ENCODE results near the gene BLMH.

Gene BLMH

DNA sequence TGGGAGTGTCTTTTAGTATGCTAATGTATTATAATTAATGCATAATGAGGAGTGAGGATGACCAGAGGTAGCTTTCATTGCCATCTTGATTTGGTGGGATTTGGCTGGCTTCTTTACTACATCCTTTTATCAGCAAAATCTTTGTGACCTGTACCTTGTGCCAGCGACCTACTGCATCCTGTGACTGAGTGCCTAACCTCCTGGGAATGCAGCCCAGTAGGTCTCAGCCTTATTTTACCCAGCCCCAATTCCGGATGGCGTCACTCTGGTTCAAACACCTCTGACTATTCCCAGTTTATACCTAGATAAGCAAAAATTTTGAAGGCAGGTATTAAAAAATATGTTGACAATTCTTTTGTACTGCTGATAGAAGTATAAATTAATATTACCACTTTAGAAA lies 10.5 kb upstream of the BLMH start:
- no peak for DNase-seq

DNA sequence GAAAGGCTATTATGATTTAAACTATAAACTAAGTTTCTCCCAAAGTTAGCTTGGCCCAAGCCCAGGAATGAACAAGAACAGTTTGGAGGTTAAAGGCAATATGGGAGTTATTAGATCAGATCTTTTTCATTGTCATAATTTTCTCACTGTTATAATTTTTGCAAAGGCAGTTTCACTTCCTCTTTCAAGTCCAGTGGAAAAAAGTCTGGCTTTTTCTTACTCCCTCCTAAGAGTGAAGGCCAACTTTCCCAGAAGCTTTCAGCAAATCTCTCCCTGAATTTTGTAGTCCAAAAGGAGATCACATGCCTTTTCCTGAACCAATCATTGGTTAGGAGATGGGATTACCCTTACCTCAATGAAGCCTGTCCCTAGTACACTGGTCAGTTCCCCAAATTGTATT lies 9.1 kb upstream of the BLMH start:
- no peak for DNase-seq

DNA sequence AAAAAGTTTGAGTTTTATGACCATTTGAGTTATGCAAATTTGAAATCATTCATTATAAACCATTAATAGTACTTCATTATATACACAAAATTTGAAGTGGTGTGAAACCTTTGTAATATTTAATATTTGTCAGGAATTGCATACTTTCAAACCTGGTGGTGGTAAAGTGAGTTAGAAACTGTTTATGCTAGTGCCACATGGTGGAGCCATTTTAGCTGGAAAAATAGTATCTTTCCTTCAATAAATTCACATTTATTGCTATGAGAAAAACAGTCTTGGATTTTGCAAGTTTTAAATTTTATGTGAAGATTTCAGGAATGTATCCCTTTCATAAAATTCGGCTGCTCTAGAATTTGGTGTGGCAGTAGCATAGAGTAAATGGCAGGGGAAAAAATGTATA lies 7.3 kb upstream of the BLMH start:
- DNase-seq, result no peak

DNA sequence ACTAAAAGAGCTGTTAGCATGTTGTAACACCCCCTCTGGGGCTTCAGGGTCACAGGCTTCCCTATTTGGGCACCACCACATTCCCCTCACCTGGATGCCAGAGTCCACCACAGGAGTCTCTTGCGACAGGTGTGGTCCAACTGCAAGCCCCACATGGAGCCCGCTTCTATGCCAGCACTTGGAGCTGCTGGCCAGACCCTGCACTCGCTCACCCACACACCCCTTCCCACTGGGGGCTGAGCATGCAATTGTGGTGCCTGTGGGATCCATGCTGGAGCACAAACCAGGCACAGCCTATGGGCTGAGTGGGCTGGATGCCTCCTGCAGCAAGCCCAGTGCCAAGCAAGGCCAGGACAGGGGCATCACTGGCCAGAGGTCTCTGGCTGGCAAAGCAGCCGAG lies 6.0 kb upstream of the BLMH start:
- no peak for DNase-seq

- DNase-seq, result no peak
These were observed 4.8 kb upstream of the BLMH start for GRCh38 chr17:30296499-30297080.

GRCh38 chr17:30292286-30292858 lies 628 bp upstream of the BLMH start:
- DNase-seq, result peak in 1 of 2 experiments; percentile 31

GRCh38 chr17:30290696-30291542 lies 825 bp downstream of the BLMH start:
- DNase-seq, result peak in 1 of 2 experiments; percentile 23

GRCh38 chr17:30290077-30290476 lies 1.7 kb downstream of the BLMH start:
- DNase-seq, result no peak

- no peak for DNase-seq
These were observed 12.6 kb downstream of the BLMH start for GRCh38 chr17:30279156-30279555.

- peak in 1 of 2 experiments; percentile 25 for DNase-seq
These were observed 13.7 kb downstream of the BLMH start for GRCh38 chr17:30278032-30278431.

DNA sequence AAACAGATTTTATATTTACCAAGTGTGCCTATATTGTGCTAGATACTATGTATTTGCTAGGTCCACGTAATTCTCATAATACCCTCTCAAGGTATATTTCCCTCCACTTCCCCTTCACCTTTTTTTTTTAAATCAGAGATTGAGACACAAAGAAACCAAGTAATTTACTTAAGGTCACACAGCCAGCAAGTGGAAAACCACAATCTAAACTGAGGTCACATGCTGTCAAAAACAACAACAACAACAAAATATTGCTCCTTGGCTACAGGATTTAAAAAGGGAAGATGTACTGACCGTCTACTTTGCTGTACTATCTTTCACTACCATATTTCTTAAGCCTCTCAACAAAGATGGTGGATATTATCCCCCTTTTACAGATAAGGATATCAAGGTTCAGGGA lies 15.8 kb downstream of the BLMH start:
- no peak for DNase-seq

DNA sequence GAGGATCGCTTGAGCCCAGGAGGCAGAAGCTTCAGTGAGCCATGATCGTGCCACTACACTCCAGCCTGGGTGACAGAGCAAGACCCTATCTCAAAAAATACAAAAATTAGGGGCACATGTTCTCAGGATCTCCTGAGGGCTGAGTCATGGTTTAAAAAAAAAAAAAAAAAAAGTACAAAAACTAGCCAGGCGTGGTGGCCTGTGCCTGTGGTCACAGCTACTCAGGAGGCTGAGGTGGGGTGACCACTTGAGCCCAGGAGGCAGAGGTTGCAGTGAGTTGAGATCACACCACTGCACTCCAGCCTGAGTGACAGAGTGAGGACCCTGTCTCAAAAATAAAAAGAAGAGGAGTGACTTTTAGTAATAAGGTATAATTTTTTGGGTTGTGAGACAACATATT lies 16.9 kb downstream of the BLMH start:
- no peak for DNase-seq

DNA sequence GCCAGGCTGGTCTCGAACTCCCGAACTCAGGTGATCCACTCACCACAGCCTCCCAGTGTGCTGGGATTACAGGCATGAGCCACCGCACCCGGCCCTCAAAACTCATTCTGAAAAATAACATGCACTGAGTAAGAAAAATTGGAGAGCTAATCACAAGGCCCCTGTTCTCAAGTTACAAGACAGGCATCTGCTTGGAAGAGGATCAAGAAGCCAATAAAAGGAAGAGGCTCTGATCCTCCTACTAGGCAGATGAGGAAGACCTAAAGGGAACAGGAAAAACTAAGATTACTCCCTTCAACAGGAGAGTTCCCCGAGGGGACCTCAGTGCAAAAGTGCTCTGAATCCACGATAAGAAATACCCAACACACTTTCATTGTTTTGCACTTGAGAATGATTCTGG lies 18.4 kb downstream of the BLMH start:
- DNase-seq, result no peak

DNA sequence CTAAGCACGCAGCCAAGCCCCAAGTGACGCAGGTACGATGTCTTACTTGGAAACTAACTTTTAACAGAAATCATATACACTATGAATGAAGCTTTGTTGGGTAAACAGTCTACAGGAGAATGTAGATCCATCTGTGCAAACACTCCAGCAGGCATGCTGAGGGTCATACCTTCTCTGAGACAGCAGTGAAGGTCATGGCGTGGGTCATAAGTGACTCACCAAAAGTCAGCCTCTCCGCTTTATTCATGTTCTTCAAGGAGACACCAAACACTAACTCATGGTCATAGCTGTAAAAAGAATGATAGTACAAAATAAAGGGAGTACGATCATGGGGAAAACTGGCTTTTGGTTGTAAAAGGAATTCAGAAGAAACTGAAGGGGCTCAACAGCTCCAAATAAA lies 20.6 kb downstream of the BLMH start:
- DNase-seq, result no peak

GRCh38 chr17:30267625-30268024 lies 24.1 kb downstream of the BLMH start:
- no peak for DNase-seq

- DNase-seq, result no peak
These were observed 28.0 kb downstream of the BLMH start for GRCh38 chr17:30263552-30264333.

DNA sequence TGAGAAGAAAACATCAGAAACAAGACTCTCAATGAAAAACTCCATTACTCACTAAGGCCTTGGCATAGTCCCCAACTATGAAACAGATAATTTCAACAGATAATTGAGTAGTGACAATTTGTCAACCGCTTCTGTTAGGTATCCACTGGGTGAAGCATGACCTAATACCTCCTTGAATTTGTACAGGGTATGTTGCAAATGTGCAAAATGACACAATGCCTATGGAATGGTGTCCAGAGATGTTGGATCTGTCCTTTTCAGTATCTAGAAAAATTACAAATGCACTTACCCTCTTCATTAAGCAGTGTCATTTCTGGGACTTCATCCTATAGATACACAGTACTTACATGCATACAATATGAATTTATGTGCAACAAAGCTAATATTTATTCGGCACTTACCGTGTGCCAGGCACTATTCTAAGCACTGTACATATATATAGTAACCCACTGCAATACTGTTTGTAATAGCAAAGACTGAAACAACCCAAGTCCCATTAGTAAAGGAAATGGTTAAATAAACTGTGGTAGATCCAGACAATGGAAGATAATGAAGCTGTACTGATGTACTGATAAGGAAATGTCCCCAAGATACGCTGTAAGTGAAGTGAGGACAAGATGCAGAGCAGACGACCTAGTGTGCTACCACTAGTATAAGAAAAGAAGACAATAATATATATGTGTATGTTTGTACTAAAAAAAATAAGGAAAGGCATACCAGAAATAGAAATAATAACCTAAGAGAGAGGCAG lies 34.8 kb downstream of the BLMH start:
- DNase-seq, result no peak

DNA sequence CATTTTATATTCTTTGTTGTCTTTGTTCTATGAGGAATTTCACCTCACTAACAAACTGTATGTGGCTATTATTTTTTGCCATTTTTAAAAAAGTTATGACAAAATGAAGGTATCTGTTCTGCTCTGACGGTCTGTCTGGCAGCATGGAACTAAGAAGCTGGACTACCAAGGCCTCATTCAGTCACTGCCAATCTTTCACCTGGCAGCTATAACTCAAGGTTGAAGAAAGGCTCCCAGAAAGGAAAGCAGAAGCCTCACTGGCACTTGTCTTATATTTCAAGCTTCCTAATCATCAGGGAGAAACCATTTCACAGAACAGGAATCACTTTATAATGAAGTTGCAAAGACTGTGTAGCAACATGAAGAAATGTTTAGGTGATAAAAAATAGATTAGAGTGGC lies 37.6 kb downstream of the BLMH start:
- DNase-seq, result no peak

DNA sequence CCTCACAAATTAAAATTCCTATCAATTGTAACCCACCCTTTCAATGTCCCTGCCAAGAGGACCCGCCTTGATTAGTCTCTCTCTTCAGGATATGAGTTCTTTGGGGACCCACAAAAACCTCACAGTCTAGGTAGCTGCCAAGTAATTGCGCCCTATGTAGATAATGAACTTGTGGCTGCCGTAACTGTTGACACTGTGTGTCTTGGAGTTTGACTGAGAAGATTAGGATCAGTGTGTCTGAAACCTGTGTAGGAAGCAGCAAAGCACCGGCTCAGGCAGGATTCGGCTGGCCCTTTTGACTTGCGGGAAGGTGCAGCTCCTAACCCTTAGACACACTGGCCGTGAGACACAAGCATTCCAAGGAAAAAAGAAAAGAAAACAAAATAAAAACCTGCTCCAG lies 38.4 kb downstream of the BLMH start:
- DNase-seq, result no peak

DNA sequence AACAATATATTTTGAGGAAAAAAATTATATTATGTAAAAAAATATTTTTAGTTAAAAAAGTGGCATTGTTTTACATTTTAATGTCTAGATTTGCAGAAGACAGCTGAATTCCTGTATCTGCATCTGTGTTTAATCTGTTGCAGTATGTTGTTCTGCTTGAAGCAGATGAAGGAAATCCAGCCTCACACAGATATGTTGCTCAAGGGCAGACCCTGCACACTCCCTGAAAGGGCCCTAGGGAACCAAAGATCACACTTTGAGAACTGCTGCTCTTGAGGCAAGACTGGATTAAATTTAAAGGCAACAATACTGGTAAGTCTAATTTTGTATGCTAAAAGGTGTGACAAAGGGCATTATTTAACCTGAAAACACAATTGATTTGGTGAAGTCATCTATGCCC lies 39.8 kb downstream of the BLMH start:
- DNase-seq, result no peak

- DNase-seq, result no peak
These were observed 42.3 kb downstream of the BLMH start for GRCh38 chr17:30249460-30249859.

DNA sequence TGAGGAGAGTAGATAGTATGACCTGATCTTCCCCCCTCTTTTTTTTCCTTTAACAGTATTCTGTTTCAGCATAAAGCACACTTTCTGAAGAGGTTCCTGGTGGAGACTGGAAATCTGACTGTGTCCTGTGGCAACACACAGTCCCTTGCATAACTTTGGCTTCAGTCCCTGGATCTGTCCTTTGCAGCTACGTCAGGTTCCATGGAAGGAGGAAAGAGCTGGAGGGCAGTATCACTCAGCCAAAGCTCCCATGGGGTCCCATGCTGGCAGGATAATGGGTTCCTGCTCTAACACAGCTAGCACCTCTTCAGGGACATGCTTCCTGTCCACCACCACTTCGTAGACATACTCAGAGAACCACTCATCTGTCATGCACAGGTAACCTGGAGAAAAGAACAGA lies 43.0 kb downstream of the BLMH start:
- no peak for DNase-seq

GRCh38 chr17:30246460-30246859 lies 45.3 kb downstream of the BLMH start:
- DNase-seq, result no peak
